Activated CD8-positive, alpha-beta memory T cell treated with anti-CD3 and anti-CD28 coated beads, Interleukin-2, amount 50 U/mL, for 24 hours (primary cell): ENCODE data around the gene SLC29A1.
A peak's percentile ranks its signal among the peaks of the same experiment; 100 is the strongest.
"Not testable (repeated sequence)": the region's sequence is repeated elsewhere in the genome, so short reads cannot be mapped to it uniquely, and the experiment has no call there.

ENCODE experiments used
- DNase-seq: peaks from one replicate; pipeline ENCODE4 v3.0.0-alpha.2; 2020; ENCODE audit errors: extremely low read depth

The SLC29A1 gene

GRCh38 chr6:44223319-44224028, at the start of gene SLC29A1:
Gene SLC29A1 (plus strand): TSS chr6:44223595. CDS start chr6:44227314, 3,719 bp downstream.
- DNase-seq = peak; percentile 44

- DNase-seq = no peak
These were observed 47.1 kb upstream of the SLC29A1 start for GRCh38 chr6:44176130-44176761.

- peak; percentile 9 for DNase-seq
These were observed 46.5 kb upstream of the SLC29A1 start for GRCh38 chr6:44176762-44177509.

- DNase-seq = no peak
These were observed 45.5 kb upstream of the SLC29A1 start for GRCh38 chr6:44177691-44178423.

- DNase-seq = no peak
These were observed 44.8 kb upstream of the SLC29A1 start for GRCh38 chr6:44178424-44179071.

GRCh38 chr6:44179072-44179536, 44.3 kb upstream of the SLC29A1 start:
- DNase-seq = no peak

DNA sequence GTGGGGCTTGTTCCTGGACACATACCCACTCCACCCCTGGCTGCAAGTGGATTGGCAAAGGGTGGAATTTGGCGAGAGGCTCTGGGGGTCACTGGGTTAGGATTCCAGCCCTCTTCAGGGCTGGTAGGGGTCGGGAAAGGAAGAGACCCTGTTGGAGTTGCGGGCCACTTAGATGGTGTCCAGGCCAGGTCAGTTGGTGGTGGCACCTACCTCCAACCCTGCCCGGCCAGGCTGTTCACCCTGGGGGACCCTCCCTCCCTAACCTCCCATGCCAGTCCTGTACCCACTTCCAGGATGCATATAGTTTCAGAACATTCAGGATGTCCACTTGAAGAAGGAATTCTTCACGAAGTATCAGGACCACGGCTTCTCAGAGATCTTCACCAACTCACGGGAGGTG, 43.7 kb upstream of the SLC29A1 start:
- DNase-seq = no peak

DNA sequence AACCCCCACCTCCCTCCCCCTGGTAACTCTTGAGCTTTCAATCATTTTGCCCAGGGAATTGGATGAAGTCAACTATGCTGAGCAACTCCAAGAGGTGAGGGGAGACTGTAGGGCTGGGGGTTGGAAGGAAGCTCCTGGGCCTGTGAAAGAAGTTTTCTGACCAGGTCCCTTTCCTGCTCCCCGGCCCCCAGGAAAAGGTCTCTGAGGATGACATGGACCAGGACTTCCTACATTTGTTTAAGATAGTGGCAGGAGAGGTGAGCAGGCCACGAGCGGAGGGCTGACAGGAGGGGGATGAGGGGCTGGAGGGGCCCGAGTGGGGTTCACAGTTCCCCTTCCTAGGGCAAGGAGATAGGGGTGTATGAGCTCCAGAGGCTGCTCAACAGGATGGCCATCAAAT, 43.0 kb upstream of the SLC29A1 start:
- no peak for DNase-seq

GRCh38 chr6:44180886-44181285, 42.5 kb upstream of the SLC29A1 start:
- no peak for DNase-seq

- not testable (repeated sequence) for DNase-seq
These were observed 41.6 kb upstream of the SLC29A1 start for GRCh38 chr6:44181784-44182183.

DNA sequence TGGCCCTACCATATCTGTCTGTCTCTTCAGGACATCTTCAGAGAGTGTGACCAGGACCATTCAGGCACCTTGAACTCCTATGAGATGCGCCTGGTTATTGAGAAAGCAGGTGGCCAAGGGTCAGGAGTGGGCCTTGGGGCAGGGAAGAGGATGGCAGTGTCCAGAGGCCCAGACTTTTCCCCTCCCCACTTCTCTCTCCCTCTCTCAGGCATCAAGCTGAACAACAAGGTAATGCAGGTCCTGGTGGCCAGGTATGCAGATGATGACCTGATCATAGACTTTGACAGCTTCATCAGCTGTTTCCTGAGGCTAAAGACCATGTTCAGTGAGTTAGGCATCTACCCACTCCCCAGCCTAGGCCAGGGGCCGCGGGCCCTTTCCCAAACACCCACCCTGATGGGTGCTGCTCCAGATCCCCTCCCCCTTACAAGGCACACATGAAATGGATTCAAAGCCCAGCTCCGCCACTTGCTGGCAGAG, 40.4 kb upstream of the SLC29A1 start:
- DNase-seq = no peak

GRCh38 chr6:44183783-44184182, 39.6 kb upstream of the SLC29A1 start:
- no peak for DNase-seq

GRCh38 chr6:44185356-44185755, 38.0 kb upstream of the SLC29A1 start:
- DNase-seq = not testable (repeated sequence)

- DNase-seq = no peak
These were observed 37.3 kb upstream of the SLC29A1 start for GRCh38 chr6:44185953-44186634.

DNA sequence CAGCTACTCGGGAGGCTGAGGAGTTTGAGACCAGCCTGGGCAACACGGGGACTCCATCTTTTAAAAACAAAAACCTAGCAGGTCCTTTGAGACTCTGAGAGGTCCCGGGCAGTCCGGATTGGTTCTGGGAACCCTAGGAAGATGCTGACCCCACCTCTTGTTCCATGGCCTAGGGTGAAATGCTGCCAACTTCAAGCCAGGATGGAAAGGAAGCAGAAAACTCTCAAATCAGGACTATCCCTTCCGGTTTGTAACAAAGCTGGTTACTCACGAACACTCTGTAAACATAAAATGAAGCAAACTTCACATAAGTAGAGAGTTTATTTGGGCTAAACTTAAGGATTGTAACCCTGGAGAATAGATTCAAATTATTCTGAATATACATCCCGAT, 36.8 kb upstream of the SLC29A1 start:
- no peak for DNase-seq

DNA sequence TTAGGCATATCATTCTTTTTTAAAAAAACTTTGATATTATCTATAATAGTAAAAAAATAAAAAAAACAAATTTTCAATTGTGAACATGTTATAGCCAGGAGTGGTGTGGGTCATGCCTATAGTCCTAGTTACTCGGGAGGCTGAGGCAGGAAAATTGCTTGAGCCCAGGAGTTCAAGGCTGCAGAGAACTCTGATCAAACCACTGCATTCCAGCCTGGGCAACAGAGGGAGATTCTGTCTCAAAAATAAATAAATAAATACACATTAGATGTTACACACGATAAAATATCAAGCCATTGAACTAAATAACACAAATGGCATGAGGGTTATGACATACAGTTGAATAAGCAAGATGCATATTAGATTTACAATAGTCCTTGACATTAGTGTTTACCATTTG, 34.6 kb upstream of the SLC29A1 start:
- no peak for DNase-seq

- no peak for DNase-seq
These were observed 34.1 kb upstream of the SLC29A1 start for GRCh38 chr6:44189257-44189656.

GRCh38 chr6:44190715-44191114, 32.7 kb upstream of the SLC29A1 start:
- no peak for DNase-seq

DNA sequence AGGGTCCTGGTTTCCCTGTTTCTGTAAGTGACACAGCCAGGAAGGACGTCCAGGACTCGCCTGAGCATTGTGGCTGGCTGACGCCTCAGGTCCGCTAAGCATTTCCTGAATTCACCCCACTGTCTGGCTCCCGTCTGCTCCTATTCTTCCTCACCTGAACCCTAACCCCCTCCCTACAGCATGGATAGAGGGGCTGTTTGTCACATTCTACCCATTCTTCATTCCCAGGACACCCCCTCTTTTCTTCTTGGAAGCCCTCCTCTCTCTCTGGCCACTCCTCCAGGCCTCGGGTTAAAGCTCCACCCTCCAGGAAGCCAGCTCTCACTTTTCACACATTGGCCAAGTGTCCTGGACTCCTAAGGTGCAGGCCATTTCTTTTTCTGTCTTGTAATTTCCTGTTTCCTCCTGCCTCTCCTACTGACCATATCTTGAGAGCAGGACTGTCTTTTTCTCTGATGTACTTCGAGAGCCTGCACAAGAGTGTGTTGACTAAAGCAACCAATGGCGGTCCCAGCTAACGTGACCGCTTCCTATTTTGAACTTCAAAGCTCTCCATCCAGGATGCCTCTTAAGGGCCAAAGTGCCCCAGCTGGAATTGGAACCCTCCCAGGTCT, 30.9 kb upstream of the SLC29A1 start:
- DNase-seq = no peak

DNA sequence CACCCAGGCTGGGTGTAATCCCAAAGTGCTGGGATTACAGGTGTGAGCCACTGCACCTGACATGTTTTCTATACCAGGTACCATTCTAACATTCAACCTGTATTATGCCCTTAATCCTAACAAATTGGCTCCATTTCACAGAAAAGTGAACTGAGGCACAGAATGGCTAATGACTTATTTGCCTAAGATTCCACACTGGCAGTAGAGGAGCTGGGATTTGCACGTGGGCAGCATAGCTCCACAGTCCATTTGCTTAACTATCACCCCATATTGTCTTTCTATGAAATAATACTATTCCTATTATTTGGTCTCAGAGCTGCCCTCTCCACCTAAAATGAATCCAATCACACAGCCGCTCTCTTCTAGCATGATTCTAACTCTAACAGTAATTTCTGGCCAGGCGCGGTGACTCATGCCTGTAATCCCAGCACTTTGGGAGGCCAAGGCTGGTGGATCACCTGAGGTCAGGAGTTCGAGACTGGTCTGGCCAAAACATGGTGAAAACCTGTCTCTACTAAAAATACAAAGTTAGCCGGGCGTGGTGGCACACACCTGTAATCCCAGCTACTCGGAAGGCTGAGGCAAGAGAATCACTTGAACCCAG, 30.0 kb upstream of the SLC29A1 start:
- DNase-seq = no peak
